Uterus (tissue), 4 donors: ENCODE data around the gene MEIS3. TPM values are rescaled to one million over a fixed set of nuclear protein-coding genes. Genes with fewer than 3 reads are reported as not detected.

Experiments
- DNase-seq, 2 donors: peaks; one replicate each; pipeline ENCODE4 v3.0.0-alpha.2; 2019 to 2020
- H3K27ac ChIP-seq, 2 donors: fragments of 200-600 bp; sonication (generic); 1 replicate in 1 of 2; 2 replicates in 1 of 2; pipeline ENCODE4 v1.5.1; 2016 to 2018
- H3K27me3 ChIP-seq, 2 donors: fragments of 200-600 bp; sonication (generic); one replicate each; pipeline ENCODE4 v1.5.1; 2018 to 2019; ENCODE audit warnings: control low read depth in 1 of 2
- H3K36me3 ChIP-seq, 2 donors: fragments of 200-600 bp; sonication (generic); one replicate each; pipeline ENCODE4 v1.5.1; 2019; ENCODE audit warnings: control low read depth in 1 of 2
- H3K4me1 ChIP-seq, 2 donors: fragments of 200-600 bp; sonication (generic); one replicate each; pipeline ENCODE4 v1.5.1; 2018 to 2019; ENCODE audit warnings: control low read depth in 1 of 2
- H3K4me3 ChIP-seq, 2 donors: fragments of 200-600 bp; sonication (generic); 1 replicate in 1 of 2; 2 replicates in 1 of 2; pipeline ENCODE4 v1.5.1; 2018 to 2019; ENCODE audit warnings: mild to moderate bottlenecking in 1 of 2
- H3K9me3 ChIP-seq, 2 donors: fragments of 200-600 bp; sonication (generic); one replicate each; pipeline ENCODE4 v1.5.1; 2019; ENCODE audit warnings: control low read depth in 1 of 2
- POLR2A ChIP-seq, 2 donors: fragments of 450-650 bp; IDR thresholded peaks; one replicate each; pipeline ENCODE4 v1.6.1; 2016; ENCODE audit warnings: antibody characterized with exemption in 2 of 2, mild to moderate bottlenecking in 1 of 2, moderate library complexity in 1 of 2
- intact Hi-C: fragments of 100-400 bp; cut with DNase I; formaldehyde crosslinking; loops from one replicate; pipeline ENCODE4 v1.15.1; 2023; ENCODE audit warnings: low total_unique reads
- total RNA-seq, 4 donors: library from RNA; depleted of rRNA in 3 of 4; stranded (reverse); fragments of >200 nt in 3 of 4; gene quantifications; one replicate each; pipeline versions ENCODE4 v1.1.0 to v1.2.4, GENCODE V29; 2014 to 2023
- TF ChIP-seq, protein P1 (sequence below), 4 experiments: fragments of 200-600 bp in 2 of 4; fragments of 450-650 bp in 2 of 4; sonication (generic) in 2 of 4; IDR thresholded peaks; one replicate each; pipeline ENCODE4 v1.5.1; 2016 to 2019; ENCODE audit warnings: antibody characterized with exemption in 4 of 4, mild to moderate bottlenecking in 2 of 4, moderate library complexity in 1 of 4
- donor health status: DM: yes; HTN: yes; CAD: no.

MEIS3 gene
- total RNA-seq, 4 donors from 2014 or later, result 28.9 to 133 (median 75.0) TPM

GRCh38 chr19:47421844-47422395 is 2.6 kb upstream of the MEIS3 start:
- TF ChIP-seq, protein P1, sequence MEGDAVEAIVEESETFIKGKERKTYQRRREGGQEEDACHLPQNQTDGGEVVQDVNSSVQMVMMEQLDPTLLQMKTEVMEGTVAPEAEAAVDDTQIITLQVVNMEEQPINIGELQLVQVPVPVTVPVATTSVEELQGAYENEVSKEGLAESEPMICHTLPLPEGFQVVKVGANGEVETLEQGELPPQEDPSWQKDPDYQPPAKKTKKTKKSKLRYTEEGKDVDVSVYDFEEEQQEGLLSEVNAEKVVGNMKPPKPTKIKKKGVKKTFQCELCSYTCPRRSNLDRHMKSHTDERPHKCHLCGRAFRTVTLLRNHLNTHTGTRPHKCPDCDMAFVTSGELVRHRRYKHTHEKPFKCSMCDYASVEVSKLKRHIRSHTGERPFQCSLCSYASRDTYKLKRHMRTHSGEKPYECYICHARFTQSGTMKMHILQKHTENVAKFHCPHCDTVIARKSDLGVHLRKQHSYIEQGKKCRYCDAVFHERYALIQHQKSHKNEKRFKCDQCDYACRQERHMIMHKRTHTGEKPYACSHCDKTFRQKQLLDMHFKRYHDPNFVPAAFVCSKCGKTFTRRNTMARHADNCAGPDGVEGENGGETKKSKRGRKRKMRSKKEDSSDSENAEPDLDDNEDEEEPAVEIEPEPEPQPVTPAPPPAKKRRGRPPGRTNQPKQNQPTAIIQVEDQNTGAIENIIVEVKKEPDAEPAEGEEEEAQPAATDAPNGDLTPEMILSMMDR (IDR thresholded peaks at IDR 0.05), result no peak
- TF ChIP-seq POLR2A (IDR thresholded peaks at IDR 0.05), result no peak
- H3K27me3 ChIP-seq, result no peaks in the 10 kb centered on the region
- H3K36me3 ChIP-seq, result no peaks in the 10 kb centered on the region
- no peaks in the 10 kb centered on the region for H3K9me3 ChIP-seq
- peak; percentile 69 to 76 for DNase-seq
- intact Hi-C loops, result loop anchor here (10.0 kb wide), 1 partner anchor 127 kb away; no protein-coding TSS in a partner anchor
- H3K27ac ChIP-seq, result peak overlapping the region; percentile 56 to 91
- H3K4me3 ChIP-seq, result peak overlapping the region in 1 of 2 donors; percentile 12
- peaks cover 0 to 10% of the 10 kb centered on the region in 2 donors for H3K4me1 ChIP-seq

- TF ChIP-seq, protein P1 (IDR thresholded peaks at IDR 0.05), result no peak
- no peak for TF ChIP-seq POLR2A (IDR thresholded peaks at IDR 0.05)
- DNase-seq, result no peak
- H3K4me3 ChIP-seq, result no peak overlapping the region
- no peaks in the 10 kb centered on the region for H3K9me3 ChIP-seq
- no peaks in the 10 kb centered on the region for H3K27me3 ChIP-seq
- no peaks in the 10 kb centered on the region for H3K36me3 ChIP-seq
- intact Hi-C loops, result loop anchor here (10.0 kb wide), 1 partner anchor 127 kb away; no protein-coding TSS in a partner anchor
- H3K4me1 ChIP-seq, result peaks cover 0 to 10% of the 10 kb centered on the region in 2 donors
- peak overlapping the region; percentile 56 to 91 for H3K27ac ChIP-seq
Measured at GRCh38 chr19:47421244-47421786, 2.0 kb upstream of the MEIS3 start.

DNA sequence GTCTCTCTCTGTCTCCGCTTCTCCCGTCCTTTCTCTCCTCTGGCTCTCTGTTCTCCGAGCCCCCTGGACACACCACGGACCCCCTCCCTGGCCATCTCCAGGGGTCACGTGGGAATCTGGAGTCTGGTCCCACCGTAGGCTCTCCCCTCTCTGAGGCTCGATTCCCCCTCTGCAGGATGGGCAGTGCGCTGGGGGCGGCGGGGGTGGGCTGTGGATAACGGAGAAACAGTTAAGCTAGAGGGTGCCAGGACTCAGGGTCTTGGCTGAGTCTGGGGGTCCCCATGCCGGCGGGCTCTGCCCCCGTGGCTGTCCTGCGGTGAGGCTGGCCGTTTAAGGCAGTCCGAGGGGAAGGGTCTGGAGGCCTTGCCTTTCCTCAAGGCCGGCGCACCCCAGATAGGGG is 462 bp upstream of the MEIS3 start:
- Histone ChIP-seq H3K27me3 (no peaks in the 10 kb centered on the region), H3K36me3 (no peaks in the 10 kb centered on the region), H3K4me1 (peaks cover 0 to 10% of the 10 kb centered on the region in 2 donors), H3K4me3 (no peak overlapping the region), H3K27ac (peak overlapping the region; percentile 68 to 91), H3K9me3 (no peaks in the 10 kb centered on the region)
- intact Hi-C loops, result loop anchor here (10.0 kb wide), 1 partner anchor 125 kb away; no protein-coding TSS in a partner anchor
- TF ChIP-seq, protein P1 (IDR thresholded peaks at IDR 0.05), result no peak
- TF ChIP-seq POLR2A (IDR thresholded peaks at IDR 0.05), result no peak
- no peak for DNase-seq

DNA sequence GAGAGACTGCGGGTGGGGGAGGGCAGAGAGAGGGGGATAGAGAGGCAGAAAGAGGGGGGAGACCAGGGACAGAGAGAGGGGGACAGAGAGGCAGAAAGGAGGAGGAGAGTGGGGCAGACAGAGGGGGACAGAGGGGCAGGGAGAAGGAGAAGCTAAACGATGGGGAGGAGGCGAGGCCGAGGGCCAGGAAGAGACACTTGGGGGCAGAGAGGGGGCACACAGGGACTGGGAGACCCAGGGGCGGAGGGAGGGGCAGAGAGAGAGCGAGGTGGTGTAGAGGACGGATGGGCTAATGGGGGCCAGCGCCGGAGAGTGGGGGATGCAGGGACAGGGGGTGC is 666 bp downstream of the MEIS3 start:
- no peak for DNase-seq
- Histone ChIP-seq H3K9me3 (no peaks in the 10 kb centered on the region), H3K4me3 (peak overlapping the region; percentile 50 to 67), H3K36me3 (no peaks in the 10 kb centered on the region), H3K4me1 (peaks cover 0 to 10% of the 10 kb centered on the region in 2 donors), H3K27ac (peak overlapping the region; percentile 68 to 91), H3K27me3 (no peaks in the 10 kb centered on the region)
- TF ChIP-seq POLR2A (IDR thresholded peaks at IDR 0.05), result no peak
- TF ChIP-seq, protein P1 (IDR thresholded peaks at IDR 0.05), result no peak
- intact Hi-C loops, result no loop called here
